Subcutaneous adipose tissue (tissue), 4 donors: ENCODE measurements around the gene TCP11L2. TPM values are rescaled to one million over a fixed set of nuclear protein-coding genes. Genes with fewer than 3 reads are reported as not detected.

Experiments
- CTCF ChIP-seq: fragments of 450-650 bp; IDR thresholded peaks from one replicate; pipeline ENCODE4 v1.5.1; 2016; ENCODE audit warnings: low read depth, mild to moderate bottlenecking, control low read depth, antibody characterized with exemption, moderate library complexity
- total RNA-seq, 4 donors: library from RNA; depleted of rRNA; stranded (reverse); fragments of >200 nt; gene quantifications; one replicate each; pipeline ENCODE4 v1.1.0, GENCODE V29; 2016

Gene TCP11L2
- total RNA-seq, 4 donors from 2014 or later, result 25.2 to 48.8 (median 38.8) TPM

DNA sequence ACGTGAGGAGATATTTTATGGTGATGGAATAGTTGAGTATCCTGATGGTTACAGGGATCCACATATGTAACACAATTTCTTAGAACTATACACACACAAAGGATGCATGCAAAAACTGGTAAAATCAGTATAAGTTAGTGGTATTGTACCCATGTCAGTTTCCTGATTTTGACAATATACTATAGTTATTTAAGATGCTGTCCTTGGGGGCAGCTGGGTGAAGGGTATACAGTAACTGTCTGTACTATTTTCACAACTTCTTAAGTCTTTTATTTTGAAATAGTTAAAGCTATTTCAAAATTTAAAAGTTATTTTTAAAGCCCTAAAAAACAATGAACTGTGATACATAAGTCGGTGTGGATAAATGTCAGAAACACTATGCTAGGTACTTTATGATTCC, 30.5 kb downstream of the TCP11L2 start:
- no peak for TF ChIP-seq CTCF

DNA sequence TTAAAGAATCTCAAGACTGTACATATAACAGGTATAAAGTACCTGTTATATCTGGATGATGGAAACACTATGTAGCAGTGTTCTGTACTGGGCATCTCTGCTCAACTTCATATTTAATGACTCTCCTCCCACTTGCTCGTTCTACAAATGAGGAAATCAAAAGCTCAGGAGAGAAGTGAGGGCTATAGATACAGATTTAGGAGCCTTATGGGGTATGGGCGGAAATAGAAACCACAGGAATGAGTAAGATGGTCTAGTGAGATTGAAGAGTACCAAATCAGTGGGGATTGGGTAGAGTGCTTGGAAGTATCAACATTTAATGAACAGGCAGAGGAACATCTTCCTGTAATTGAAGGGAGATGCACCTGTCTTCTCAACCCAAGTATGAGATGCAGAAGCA, 31.2 kb downstream of the TCP11L2 start:
- TF ChIP-seq CTCF, result no peak

GRCh38 chr12:106341086-106341877, 38.7 kb downstream of the TCP11L2 start:
- no peak for TF ChIP-seq CTCF

DNA sequence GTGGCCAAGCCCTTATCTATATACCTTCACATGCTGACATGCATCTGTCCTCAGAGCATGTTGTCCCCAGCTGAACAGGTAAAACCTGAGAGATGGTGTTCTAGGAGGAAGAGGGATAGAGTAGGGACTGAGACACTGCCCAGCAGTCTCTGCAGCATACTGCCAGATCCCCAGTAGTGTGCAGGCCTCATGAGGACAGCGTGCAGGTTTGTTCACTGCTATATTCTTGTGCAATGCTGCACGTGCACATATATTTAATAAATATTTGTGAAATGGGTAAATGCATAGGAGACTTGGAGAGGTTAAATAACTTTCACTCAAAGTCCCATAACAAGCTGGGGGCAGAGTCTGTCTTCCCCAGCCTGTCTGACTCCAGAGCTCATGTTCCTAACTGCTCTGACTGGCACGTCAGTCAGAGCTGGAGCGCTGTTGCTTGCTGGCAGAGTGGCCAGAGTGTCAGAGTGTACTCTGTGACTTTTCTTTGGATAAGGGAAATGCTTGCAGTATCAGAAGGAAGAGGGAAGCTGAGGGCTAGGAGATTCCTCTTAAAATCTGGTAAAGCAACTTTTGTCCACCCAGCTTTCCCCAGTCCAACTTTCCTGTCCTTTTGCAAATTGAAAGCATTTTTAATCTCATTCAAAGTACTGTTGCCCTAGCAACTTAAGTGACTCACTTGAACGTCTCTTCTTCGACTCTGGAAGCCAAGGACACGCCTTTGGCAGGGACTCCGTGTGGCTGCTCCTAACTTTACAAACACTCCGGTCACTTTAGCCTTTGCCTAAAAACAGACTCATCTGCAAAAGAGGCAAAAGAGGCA, 40.1 kb downstream of the TCP11L2 start:
- TF ChIP-seq CTCF, result no peak

DNA sequence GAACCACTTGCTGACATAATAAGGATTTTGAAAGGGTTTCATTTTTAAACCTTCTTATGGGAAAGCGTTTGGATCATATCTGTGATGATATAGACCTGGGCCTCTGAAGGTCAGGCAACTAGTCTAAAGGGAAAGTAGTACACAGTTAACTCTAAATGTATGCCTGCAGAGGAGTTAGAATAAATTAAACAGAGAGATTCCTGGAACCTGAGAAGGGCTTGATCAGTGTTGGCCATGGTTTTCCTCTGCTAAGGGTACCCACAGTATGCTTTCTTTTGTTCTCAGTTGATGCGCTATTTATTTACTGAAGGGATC, 40.6 kb downstream of the TCP11L2 start:
- TF ChIP-seq CTCF, result no peak

GRCh38 chr12:106344131-106344530, 41.6 kb downstream of the TCP11L2 start:
- no peak for TF ChIP-seq CTCF

GRCh38 chr12:106345746-106346145, 43.2 kb downstream of the TCP11L2 start:
- TF ChIP-seq CTCF, result no peak
